Stimulated activated CD8-positive, alpha-beta memory T cell treated with anti-CD3 and anti-CD28 coated beads, Interleukin-15, amount 100 ng/mL, for 48 hours (primary cell): ENCODE results near the gene LARP4B.
A peak's percentile ranks its signal among the peaks of the same experiment; 100 is the strongest.

Experiments
- DNase-seq, 2 donors: peaks; one replicate each; pipeline ENCODE4 v3.0.0-alpha.2; 2020; ENCODE audit warnings: low read depth in 2 of 2

The LARP4B gene

DNA sequence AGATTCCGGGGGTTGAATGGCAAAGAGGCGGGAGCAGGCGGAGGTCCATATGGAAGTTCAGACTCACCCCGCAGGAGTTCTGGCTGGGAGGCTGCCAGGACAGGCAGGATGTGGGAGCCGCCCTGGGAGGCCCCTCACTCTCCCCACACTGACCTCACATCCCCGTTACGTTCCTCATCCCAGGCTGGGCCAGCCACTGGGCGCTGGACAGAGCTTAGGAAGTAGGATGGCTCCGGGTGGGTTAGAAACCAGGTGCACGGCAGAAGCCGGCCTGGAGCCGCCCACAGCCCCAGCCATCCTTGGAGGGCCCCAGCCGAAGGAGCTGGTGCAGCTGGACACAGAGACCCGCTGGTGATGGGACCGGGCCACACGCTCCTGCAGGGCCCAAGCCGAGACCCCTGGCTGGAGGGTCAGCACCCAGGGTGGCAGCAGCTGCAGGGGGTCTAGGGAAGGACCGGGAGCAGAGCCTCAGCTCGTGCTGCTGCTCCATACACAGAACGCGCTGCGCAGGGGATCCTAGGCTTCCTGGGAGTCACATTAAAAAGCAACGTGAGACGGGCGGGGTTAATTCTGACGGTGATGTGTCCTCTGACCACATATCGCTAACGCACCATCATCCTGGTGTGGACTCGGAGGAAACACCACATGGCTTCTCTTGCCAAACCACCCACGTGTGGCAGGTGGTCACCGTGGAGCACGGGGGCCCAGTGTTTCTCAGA is 143.4 kb downstream of the LARP4B start:
- no peak for DNase-seq

DNA sequence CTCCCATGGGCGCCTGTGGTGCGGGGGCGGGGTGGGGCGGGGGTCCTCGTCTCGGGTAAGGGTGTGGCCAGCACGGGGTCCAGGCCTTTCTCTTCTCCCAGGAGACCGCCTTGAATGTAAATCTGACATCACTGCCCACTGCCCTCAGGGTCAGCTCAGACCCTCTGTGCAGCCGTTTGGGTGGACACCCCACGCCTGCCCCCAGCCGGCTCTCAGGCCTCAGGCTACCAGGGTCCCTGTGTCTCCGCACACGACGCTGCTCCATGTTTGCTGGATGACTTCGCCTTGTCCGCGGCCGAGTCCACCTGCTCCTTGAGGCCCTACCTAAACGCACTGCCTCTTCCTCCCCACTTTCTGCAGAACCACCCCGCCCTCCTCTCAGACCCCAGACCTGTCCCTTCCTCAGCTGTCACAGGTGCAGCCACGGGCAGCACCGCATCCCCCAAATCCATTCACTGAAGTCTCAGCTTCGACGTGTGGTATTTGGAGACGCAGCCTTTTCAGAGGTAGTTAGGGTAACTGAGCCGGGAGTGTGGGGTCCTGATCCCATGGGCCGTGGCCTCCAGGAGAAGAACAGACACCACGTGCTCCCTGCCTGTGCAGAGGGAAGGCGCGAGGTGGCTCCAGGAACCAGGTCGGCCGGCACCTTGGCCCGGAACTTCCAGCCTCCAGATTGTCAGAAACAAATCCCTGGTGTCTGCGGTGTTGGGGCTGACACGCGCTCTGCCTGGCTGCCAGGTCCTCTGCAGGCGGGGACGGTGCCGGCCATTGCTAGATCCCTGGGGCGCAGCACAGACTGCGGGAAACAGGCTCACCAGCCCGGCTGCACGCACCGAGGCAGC is 144.7 kb downstream of the LARP4B start:
- no peak for DNase-seq

DNA sequence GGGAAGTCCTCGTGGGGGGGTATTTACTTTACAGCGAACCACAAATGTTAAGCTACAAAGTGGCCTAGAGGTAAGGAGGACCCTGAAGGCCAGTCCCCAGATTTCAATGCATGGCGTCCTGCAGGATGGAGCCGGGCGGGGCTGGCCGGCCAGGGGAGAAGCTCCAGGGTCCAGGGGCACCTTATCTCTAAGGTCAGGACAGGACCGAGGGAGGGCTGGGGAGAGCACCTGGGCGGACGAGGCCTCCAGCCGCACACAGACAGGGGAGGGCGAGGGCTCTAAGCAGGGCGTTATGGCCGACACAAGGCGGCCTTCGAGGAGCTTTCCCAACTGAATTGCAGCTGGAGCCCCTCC is 145.7 kb downstream of the LARP4B start:
- DNase-seq, result no peak

DNA sequence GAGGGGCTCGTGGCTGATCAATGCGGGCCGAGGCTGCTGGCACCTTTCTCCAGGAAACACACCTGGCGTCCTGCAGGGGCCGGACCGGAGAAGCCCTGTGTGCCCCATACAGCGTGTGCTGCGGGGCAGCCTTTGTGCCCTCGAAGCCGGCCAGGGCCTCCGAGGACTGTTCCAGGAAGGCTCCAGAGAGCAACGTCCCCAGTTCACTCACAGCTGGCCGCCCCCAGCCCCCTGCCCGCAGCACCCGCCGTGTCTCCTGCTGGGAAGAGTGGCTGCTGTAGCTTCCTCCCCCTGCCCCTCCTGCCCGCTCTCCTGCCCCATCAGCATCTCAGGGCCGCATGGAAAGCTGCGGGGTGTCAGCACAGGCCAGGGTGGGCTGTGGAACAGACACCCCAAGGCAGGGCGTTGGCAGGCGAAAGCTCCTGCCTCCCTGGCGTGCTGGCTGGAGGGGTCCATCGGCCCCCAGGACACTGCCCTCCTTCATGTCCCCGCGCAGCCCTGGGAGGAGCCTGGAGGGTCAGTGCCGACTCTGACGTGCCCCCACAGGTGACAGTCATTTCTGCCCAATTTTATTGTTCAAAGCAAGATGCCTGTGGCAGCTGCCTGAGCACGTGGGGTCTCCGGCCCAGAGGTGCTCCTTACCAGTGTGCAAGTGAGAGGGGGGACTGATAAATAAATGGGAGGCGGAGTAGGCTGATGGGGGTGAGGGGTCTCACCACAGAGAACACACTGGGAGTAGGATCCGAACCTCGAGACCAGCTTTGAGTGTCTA is 146.2 kb downstream of the LARP4B start:
- DNase-seq, result no peak

DNA sequence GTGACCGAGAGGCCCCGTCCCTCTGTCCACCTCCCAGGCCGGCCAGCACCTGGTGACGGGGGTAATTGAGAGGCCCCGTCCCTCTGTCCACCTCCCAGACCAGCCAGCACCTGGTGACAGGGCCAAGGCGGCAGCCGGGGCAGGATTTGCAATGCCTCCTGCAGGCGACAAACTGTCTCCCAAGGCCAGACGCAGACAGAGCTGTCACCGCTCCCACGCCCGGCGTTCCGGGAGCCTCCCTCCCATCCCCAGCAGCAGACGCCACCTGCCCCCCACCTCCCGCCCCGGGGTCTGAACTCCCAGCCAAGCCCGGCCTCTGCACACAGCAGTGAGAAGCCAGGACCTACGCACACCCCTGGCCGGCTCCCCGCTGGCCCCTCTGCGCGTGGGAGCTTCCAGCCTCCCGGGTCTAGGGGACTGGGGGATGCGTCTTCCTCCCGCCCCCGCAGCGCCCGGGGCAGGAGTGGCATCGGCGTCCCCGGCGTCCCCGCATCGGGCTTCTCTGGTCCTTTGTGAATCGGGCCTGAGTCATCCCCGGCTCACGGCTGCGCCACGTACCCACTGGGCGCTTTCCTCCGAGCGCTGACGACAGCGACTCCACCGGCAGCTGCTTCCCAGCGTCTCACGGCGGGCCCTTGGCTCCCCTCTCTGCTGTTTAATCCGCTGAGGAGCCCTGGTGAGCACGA is 147.0 kb downstream of the LARP4B start:
- peak; percentile 55 to 70 for DNase-seq

DNA sequence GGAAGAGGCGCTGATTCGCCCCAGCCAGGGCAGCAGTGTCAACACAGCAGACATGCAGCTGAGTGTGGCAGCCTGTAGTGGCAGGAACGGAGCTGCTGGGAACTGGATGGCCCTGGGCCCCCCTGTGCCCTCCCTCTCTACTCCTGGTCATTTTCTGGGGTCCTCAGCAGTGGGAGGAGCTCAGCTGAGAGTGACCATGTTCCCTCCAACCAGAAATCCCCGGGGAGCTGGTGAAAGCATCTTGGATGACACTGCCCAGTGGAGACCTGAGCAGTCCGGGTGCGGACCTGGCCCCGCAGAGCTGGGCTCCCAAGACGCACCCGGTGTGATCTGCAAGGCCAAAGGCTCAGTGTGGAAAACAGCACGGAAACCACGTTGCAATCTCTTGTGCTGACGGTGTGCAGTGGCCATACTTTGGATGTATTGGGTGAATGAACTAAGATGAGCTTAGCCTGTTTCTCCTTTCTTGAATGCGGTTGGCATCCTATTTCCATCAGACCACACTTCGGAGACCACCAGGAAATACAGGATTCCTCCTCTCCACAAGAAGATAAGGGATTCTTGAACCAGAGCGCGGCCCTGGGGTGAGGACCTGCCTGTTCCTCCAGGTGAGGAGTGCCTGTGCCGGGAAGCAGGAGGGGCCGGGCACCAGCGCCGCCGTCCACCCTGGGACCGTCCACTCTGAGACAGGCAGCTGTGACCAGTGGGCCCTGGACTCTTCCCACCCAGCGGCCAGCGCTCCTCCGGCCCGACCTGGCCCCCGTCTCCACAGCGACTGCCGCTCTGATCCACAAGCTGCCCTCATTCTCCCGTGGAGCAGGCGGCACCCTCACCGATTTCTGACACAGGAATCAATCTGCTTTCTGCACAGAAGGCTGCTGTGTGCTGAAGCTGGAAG is 148.5 kb downstream of the LARP4B start:
- DNase-seq, result no peak

DNA sequence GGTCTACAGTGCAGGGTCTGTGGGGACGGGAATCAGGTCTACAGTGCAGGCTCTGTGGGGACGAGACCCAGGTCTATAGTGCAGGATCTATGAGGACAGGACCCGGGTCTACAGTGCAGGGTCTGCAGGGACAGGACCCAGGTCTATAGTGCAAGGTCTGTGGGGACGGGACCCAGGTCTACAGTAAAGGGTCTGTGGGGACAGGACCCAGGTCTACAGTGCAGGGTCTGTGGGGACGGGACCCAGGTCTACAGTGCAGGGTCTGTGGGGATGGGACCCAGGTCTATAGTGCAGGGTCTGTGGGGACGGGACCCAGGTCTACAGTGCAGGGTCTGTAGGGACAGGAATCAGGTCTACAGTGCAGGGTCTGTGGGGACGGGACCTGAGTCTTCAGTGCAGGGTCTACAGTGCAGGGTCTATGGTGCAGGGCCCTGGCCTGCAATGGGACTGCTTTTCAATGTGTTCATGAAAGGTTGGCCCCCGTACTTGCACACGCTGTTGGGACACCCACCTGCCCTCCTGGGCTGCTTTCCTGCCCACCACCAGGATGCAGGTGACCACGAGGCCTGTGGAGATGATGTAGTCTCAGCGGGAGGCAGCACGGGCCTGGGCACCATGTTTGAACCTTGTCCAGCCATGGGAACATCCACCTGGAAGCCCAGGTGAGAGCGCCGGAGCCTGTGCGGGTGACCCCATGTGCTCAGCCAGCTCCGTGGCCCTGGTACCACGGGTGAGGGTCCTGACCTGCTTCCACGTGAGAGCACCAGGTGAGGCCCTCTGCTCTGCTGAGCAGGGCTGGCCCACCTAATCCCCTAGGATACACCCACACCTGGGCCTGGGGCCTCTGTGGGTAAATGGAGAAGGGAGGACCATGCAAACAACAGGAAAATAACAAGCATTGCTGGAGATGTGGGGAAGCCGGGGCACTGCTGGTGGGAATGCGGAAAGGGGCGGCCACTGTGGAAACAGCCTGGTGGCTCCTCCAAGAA is 150.7 kb downstream of the LARP4B start:
- DNase-seq, result no peak

DNA sequence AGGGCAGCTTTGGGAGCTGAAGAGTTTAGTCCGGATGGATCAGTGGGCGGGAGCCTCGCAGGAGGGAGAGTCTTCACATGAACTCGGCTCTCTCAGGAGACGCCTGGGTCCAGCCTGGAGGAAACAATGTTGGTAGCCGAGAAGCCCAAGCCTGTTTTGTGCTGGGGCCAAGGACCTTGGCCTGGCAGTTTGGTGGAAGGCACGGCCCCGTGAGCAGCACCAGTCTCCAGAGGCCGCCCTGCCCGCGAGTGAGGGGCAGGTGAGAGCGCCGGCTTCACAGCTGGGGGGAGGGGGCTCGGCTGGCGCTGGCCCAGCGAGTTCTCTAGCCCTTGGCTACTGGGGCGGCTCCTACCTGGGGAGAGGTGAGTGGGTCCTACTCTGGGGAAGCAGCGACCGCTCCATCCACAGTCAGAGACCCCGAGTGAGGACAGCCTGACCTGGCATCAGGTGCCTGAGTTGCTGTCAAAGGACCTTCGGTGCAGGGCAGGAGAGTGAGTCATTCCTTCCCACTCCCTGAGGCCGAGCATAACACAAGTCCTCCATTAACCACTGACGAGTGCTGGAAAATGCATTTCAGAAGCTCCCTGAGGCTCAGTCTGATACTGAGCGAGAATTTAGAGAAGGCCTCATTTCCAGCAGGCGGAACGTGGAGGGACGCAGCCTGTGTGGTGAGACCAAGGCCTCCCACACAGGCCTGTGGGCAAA is 152.7 kb downstream of the LARP4B start:
- no peak for DNase-seq

DNA sequence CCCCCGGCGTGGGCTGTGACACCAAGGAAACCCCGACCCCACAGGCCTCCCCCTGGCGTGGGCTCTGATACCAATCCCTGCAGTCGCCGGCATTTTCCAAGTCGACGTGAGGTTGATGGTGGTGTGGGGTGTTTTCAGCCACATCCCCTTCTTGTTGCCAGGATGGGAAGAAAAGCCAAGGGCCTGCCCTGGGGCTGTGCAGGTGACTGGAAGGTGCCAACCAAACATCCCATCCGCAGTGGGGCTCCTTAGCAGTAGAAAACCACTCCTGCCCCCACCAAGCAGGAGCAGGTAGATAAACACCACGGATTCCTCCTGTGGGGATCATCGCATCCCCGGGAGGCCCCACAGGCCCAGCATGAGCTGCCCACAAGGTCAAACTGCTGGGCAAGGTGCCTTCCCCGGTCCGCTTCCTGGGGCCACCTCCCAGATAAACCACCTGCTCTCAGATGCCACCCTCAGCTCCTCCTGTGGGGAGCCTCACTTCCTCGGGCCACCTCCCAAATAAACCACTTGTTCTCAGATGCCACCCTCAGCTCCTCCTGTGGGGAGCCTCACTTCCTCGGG is 153.5 kb downstream of the LARP4B start:
- DNase-seq, result no peak

DNA sequence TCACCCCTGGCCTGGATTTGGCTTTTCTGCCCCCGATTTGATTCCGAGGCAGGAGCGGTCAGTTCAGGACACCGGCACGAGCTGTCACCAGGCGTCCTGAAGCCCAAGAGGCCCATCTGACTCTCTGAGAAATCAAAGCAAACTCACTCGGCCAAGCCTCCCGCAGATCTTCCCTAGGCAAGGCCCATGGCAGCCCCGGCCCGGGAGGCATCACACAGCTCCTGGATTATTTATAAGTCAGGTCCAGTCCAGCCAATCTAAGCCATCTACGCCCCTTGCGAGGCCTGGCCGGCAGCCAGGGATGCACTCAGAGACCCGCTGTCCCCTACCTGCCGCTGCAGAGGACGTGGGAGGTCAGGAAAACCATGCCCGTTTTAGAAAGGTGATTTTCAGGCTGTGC is 154.7 kb downstream of the LARP4B start:
- DNase-seq, result no peak

DNA sequence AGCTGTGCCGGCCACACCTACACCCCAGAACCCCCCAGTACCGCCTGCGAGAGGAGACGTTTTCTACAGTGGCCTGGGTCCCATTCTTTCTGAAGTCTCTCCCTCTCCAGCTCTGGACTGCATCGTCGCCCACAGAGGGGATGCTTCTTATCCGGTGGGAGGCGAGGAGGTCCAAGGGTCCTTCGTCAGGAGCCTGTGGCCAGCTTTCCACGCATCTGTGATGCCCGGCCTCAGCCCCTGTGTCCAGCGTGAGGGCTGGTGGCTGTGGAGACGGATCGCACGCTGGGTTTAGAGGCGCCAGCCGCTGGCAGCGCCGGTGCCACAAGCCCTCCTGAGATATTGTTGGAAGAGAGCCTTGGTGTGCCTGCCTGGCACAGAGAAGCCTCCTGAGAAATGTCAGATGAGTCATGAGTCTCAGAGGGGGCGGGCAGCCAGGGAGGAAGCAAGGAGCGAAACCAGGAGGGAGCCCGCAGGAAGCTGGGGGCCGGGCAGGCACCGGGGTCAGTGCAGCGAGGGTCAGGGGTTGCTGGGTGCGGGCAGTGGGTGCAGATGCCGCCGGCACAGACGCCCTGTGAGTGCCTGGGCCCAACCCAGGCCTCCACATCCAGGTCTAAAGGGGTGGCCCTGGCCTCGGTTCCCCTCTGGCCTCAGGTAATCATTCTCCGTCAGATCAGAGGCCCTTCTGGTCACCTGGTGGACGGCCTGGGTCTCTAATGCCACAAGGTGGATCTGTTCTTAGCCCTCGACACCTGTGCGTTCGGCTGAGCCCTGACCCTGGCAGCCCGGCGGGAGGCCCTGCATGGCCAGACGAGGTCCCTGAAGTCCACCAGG is 156.0 kb downstream of the LARP4B start:
- DNase-seq, result no peak

DNA sequence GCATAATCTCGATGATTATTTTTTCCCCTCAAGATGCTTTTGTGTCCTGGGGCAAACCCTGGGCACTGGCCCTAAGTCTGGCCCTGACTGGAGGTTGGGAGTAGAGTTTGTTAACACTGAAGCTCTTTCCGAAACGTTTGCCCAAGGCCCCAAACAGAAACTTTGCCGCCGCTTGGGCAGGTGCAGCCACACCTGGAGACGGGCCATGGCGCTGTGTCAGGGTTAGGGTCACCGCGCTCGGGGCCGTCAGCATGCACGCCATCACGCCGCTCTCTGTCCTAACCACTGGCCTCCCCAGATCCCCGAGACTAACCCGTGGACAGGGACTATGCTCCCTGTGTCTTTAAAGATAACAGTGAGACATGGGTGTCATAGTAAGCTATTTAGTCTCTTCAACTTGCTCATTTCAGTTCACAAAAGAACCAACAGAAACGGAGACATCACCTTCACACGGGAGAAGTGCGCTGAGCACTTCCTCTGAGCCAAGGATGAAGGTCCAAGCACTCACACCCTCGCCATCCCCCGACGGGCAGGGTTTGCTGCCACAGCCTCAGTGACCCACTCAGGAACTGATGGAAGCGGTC is 156.8 kb downstream of the LARP4B start:
- no peak for DNase-seq

DNA sequence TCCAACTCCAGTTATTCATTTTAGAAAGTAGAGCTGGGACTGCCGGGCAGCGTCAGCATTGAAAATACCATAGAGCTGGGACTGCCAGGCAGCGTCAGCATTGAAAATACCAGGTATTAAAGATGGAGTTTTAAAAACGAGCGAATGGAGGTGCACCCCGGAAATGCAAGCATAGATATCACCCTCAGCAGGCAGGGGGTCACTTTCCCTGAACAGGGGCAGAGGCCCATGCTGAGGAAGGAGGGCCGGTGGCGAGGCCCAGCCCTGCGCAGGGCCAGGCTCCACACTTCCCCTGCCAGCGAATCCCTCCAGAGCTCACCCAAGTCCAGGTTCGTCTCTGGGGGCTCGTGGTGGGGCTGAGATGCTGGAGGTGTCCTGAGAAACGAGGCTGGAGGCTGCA is 157.3 kb downstream of the LARP4B start:
- no peak for DNase-seq

DNA sequence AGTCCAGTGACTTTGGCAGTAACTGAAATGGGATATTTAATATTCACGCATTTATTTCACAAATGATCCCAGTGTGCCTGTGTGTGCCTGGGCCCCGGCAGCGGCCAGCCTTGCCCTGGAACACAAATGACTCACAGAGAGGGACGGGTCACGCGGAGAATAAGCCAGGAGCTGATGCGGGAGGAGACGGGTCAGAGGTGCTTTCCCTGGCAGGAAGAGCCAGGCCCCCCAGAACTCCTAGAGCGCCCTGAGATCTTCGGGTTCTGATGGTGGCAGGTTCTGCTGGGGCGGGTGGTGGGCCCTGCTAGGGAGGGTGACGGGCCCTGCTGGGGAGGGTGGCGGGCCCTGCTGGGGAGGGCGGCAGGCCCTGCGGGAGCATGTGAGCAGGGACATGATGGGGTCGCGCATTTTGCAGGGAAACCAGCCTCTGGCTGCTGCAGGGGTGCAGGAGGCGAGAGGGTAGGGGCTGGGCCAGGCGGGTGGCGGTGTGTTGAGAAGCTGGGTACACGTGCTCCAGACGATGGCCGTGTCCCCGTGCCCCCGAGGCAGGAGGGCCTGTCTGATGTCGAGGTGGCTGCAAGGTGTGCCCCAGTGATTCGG is 157.8 kb downstream of the LARP4B start:
- DNase-seq, result no peak

DNA sequence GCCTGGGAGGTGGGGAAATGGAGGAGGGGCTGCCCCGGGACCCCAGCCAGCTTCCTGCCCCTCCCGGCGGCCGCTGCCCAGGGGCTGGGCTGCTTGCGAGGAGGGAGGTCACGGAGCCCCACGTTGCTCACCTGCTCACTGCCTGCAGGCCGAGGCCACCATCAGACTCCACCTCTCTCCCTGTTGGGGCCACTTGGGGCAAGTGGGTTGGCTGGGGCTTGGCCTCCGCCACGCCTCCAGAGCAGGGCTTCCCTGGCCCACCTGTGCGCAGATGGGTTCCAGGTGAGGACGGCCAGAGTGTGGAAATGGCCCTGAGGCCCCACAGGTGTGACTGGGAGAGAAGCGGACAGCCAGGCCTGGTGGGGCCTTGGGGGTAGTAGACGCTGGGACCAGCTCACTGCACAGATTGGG is 159.3 kb downstream of the LARP4B start:
- no peak for DNase-seq

DNA sequence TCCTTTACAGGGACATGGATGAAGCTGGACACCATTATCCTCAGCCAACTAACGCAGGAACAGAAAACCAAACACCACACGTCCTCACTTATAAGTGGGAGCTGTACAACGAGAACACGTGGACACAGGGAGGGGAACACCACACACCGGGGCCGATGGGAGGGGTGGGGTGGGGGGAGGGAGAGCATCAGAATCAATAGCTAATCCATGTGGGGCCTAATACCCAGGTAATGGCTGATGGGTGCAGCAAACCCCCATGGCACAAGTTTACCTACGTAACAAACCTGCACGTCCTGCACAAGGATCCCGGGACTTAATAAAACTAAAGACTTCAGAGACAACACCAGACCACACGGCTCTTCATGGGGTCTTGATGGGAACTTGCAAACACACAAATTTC is 159.9 kb downstream of the LARP4B start:
- no peak for DNase-seq

DNA sequence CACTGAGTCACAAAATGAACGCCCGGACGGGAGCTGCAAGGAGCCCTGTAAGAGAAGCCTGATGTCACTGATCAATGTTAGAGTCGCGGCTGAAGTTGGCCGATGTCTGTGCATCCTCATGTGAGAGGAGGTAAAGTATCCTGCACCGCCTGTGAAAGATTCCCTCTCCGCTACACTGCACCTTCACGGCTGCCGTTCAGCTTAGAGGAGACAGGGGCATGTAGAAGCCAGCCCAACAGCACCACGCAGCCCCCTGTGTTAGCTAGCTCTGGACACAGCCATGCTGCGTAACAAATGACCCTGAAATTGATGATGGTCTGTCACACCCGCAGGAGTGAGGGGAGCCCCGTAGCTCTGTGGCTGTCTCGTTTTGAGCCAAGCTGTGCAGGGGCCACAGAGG is 160.5 kb downstream of the LARP4B start:
- DNase-seq, result no peak
